ENCODE results near the gene PDZD2.

GRCh38 chr5:31692561-31693221 lies 53.8 kb downstream of the PDZD2 start:
- TF ChIP-seq CTCF (IDR thresholded peaks at IDR 0.05): no peak
- no peak for TF ChIP-seq POLR2A (IDR thresholded peaks at IDR 0.05)
- TF ChIP-seq POLR2AphosphoS5 (IDR thresholded peaks at IDR 0.05): no peak
- TF ChIP-seq EP300 (IDR thresholded peaks at IDR 0.05): no peak

All from stomach (tissue), 4 donors.